OCI-LY7 (cell line): ENCODE data around the gene RINL.

Source experiments
- CTCF ChIP-seq: fragments of 200-600 bp; sonication (generic); conservative IDR thresholded peaks from 2 replicates; pipeline ENCODE4 v1.5.1; 2014; ENCODE audit warnings: mild to moderate bottlenecking, antibody characterized with exemption, low read length, moderate library complexity, mixed read lengths
- EZH2phosphoT487 ChIP-seq: fragments of 200-600 bp; sonication (generic); IDR thresholded peaks from 2 replicates; pipeline ENCODE4 v1.6.1; 2018; ENCODE audit warnings: low read depth, borderline replicate concordance, mild to moderate bottlenecking, mixed run types, antibody characterized with exemption, low read length, moderate library complexity, mixed read lengths

- TF ChIP-seq CTCF (no peak), EZH2phosphoT487 (no peak)
These were observed 15.3 kb upstream of the RINL start for GRCh38 chr19:38893341-38893771.
